ENCODE measurements around the gene FAM193B. TPM values are rescaled to one million over a fixed set of nuclear protein-coding genes. Genes with fewer than 3 reads are reported as not detected.

FAM193B gene
- total RNA-seq, 1 experiment from 2014 or later = 41.1 TPM

DNA sequence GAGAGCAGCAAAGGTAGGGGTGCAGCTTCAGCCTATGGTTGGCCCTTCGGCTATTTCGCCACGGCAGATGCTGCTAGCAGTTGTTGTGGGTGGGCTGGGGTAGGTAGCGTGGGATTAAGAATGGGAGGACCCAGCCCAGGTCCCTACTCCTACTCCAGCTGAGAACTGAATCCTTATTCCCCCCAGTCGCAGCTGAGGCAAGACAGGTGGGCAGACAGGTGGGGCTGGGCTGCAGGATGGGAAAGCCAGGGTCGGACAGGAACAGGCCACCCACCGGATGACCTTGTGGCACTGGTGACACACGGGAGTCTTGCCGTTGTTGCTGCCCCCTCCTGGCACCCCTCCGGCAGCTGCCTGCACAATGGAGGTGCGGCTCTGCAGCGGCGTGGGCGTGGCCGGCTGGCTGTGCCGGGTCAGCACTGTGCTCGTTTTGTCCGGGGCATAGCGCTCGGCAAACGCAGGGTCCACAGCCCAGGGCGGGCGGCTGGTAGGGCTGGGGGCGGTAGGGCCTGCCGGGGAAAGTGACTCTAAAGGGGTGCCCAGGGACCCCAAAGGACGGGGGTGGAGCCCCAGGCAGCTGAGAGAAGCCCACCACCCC lies 65.1 kb downstream of the FAM193B start:
- CTCF ChIA-PET = no interaction called here
- Histone ChIP-seq H2AFZ (ENCODE audit: low read length) (no peak overlapping the region), H3K4me1 (ENCODE audit: insufficient read depth, low read length) (peaks cover 13% of the 10 kb centered on the region), H3K9ac (ENCODE audit: low read length) (no peak overlapping the region), H3K9me3 (ENCODE audit: low read length) (no peaks in the 10 kb centered on the region), H4K20me1 (ENCODE audit: low read length) (no peaks in the 10 kb centered on the region), H3K4me3 (ENCODE audit: low read length) (no peak overlapping the region), H3F3A (ENCODE audit: low read length, unreplicated experiment) (no peaks in the 10 kb centered on the region), H3K27me3 (ENCODE audit: low read length) (no peaks in the 10 kb centered on the region), H3K4me2 (ENCODE audit: low read length) (no peak overlapping the region), H3K9me2 (replicated peaks; ENCODE audit: low read length) (no peaks in the 10 kb centered on the region), H3K79me2 (ENCODE audit: low read length) (peaks cover 21% of the 10 kb centered on the region), H3K36me3 (ENCODE audit: low read depth, low read length) (peaks cover 56% of the 10 kb centered on the region), H3K27ac (ENCODE audit: low read length) (no peak overlapping the region)
- intact Hi-C loops (cut with micrococcal nuclease) = no loop called here
- POLR2A ChIA-PET (ENCODE audit: unreplicated experiment) = no interaction called here
- BruUV-seq (replicated peaks) = no TSS peak
- DNase-seq (no peak), ATAC-seq (no peak)
- no peak for TF ChIP-seq EZH2phosphoT487 (IDR thresholded peaks at IDR 0.05; ENCODE audit: borderline replicate concordance, low read length)
- no peak for TF ChIP-seq EZH2 (IDR thresholded peaks at IDR 0.05; ENCODE audit: low read length, unreplicated experiment)
- TF ChIP-seq, protein P1, sequence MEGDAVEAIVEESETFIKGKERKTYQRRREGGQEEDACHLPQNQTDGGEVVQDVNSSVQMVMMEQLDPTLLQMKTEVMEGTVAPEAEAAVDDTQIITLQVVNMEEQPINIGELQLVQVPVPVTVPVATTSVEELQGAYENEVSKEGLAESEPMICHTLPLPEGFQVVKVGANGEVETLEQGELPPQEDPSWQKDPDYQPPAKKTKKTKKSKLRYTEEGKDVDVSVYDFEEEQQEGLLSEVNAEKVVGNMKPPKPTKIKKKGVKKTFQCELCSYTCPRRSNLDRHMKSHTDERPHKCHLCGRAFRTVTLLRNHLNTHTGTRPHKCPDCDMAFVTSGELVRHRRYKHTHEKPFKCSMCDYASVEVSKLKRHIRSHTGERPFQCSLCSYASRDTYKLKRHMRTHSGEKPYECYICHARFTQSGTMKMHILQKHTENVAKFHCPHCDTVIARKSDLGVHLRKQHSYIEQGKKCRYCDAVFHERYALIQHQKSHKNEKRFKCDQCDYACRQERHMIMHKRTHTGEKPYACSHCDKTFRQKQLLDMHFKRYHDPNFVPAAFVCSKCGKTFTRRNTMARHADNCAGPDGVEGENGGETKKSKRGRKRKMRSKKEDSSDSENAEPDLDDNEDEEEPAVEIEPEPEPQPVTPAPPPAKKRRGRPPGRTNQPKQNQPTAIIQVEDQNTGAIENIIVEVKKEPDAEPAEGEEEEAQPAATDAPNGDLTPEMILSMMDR (conservative IDR thresholded peaks at IDR 0.05; ENCODE audit: low read depth, low read length) = no peak

DNA sequence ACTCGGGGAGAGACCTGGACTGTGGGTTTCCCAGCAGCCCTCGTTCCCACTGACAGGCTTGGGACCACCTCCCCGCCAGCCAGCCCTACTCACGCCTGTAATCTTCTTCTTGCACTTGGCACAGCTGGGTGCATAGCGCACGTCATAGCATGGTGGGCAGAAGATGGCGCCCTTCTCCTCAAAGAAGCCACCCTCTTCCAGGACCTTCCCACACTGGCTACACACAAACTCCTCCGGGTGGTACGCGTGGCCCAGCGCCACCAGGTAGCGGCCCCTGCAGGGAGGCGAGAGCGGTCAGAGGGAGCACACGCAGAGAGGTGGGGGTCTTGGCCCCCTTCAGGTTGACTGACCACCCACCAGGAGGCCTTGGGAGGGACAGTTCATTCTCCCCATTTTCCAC lies 66.4 kb downstream of the FAM193B start:
- H3K9ac ChIP-seq (ENCODE audit: low read length) = no peak overlapping the region
- 0 out of 2 replicates have a peak, but pooled peaks cover under 1% of the 10 kb centered on the region for H3K4me1 ChIP-seq (ENCODE audit: insufficient read depth, low read length)
- no peak overlapping the region for H3K4me2 ChIP-seq (ENCODE audit: low read length)
- no TSS peak for BruUV-seq (replicated peaks)
- H2AFZ ChIP-seq (ENCODE audit: low read length) = no peak overlapping the region
- H3K9me2 ChIP-seq (replicated peaks; ENCODE audit: low read length) = no peaks in the 10 kb centered on the region
- no peak overlapping the region for H3K4me3 ChIP-seq (ENCODE audit: low read length)
- H3K79me2 ChIP-seq (ENCODE audit: low read length) = peaks cover 9% of the 10 kb centered on the region
- no peaks in the 10 kb centered on the region for H4K20me1 ChIP-seq (ENCODE audit: low read length)
- H3K27me3 ChIP-seq (ENCODE audit: low read length) = no peaks in the 10 kb centered on the region
- no peak for ATAC-seq
- H3K36me3 ChIP-seq (ENCODE audit: low read depth, low read length) = peaks cover 49% of the 10 kb centered on the region
- ChIA-PET CTCF (no interaction called here), POLR2A (ENCODE audit: unreplicated experiment) (no interaction called here)
- intact Hi-C loops (cut with micrococcal nuclease) = no loop called here
- no peak overlapping the region for H3K27ac ChIP-seq (ENCODE audit: low read length)
- TF ChIP-seq EZH2phosphoT487 (IDR thresholded peaks at IDR 0.05; ENCODE audit: borderline replicate concordance, low read length) = no peak
- TF ChIP-seq, protein P1 (conservative IDR thresholded peaks at IDR 0.05; ENCODE audit: low read depth, low read length) = peak; percentile 33
- no peak for DNase-seq
- H3F3A ChIP-seq (ENCODE audit: low read length, unreplicated experiment) = no peaks in the 10 kb centered on the region
- H3K9me3 ChIP-seq (ENCODE audit: low read length) = no peaks in the 10 kb centered on the region

DNA sequence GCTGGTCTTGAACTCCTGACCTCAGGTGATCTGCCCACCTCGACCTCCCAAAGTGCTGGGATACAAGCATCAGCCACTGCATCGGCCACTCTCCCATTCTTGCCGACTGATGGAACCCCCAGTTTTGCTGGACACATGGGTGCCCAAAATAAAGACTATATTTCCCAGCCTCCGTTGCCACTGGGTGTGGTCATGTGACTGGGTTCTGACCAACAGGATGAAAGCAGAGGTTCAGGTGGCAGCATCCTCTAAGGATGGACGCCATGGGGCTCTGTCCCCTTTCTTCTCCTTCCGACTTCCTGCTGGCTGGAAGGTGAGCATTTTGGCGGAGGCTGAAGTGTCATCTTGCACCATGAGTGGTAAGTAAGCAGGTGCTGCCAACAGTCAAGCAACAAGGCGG lies 67.2 kb downstream of the FAM193B start:
- BruUV-seq (replicated peaks) = no TSS peak
- H3K4me3 ChIP-seq (ENCODE audit: low read length) = no peak overlapping the region

More for the DNA sequence above, 67.2 kb downstream of the FAM193B start:
- Histone ChIP-seq H3K9ac (ENCODE audit: low read length) (no peak overlapping the region), H3K9me2 (replicated peaks; ENCODE audit: low read length) (no peaks in the 10 kb centered on the region), H3K27me3 (ENCODE audit: low read length) (no peaks in the 10 kb centered on the region), H4K20me1 (ENCODE audit: low read length) (no peaks in the 10 kb centered on the region), H3K79me2 (ENCODE audit: low read length) (peaks cover 1% of the 10 kb centered on the region; the same call in 1 of the 2 replicates), H3K9me3 (ENCODE audit: low read length) (no peaks in the 10 kb centered on the region), H3F3A (ENCODE audit: low read length, unreplicated experiment) (peaks cover 3% of the 10 kb centered on the region), H3K4me1 (ENCODE audit: insufficient read depth, low read length) (no peaks in the 10 kb centered on the region), H3K36me3 (ENCODE audit: low read depth, low read length) (peaks cover 41% of the 10 kb centered on the region), H3K4me2 (ENCODE audit: low read length) (no peak overlapping the region), H3K27ac (ENCODE audit: low read length) (no peak overlapping the region), H2AFZ (ENCODE audit: low read length) (no peak overlapping the region)
- TF ChIP-seq, protein P1 (conservative IDR thresholded peaks at IDR 0.05; ENCODE audit: low read depth, low read length) = no peak
- no peak for TF ChIP-seq EZH2 (IDR thresholded peaks at IDR 0.05; ENCODE audit: low read length, unreplicated experiment)
- no peak for TF ChIP-seq EZH2phosphoT487 (IDR thresholded peaks at IDR 0.05; ENCODE audit: borderline replicate concordance, low read length)
- no peak for DNase-seq
- CTCF ChIA-PET = no interaction called here
- intact Hi-C loops (cut with micrococcal nuclease) = no loop called here
- POLR2A ChIA-PET (ENCODE audit: unreplicated experiment) = no interaction called here
- no peak for ATAC-seq

Measured in PC-3 (cell line).